B cell (primary cell): ENCODE data around the gene MAP3K2. TPM values are rescaled to one million over a fixed set of nuclear protein-coding genes. Genes with fewer than 3 reads are reported as not detected.

Source experiments
- ATAC-seq: fragments of 200-7000 bp; cut with Tn5 transposase; one replicate; pipeline ENCODE4 v1.10.0; 2021; ENCODE audit warnings: low read depth, mild to moderate bottlenecking, moderate number of reproducible peaks, moderate library complexity
- CTCF ChIA-PET: fragments of 350-600 bp; sonication (Branson Sonifier 250); formaldehyde crosslinking; loops from one replicate; lab custom pipeline; 2021; ENCODE audit warnings: antibody characterized with exemption, inconsistent platforms; lab: Charles Lee
- POLR2A ChIA-PET: fragments of 350-600 bp; sonication (Branson Sonifier 250); formaldehyde crosslinking; loops from one replicate; lab custom pipeline; 2021; ENCODE audit warnings: antibody characterized with exemption; lab: Charles Lee
- DNase-seq: peaks from one replicate; pipeline ENCODE4 v3.0.0; 2013
- H2AFZ ChIP-seq: 2 replicates; pipeline ENCODE4 v1.6.1; 2012; ENCODE audit warnings: mild to moderate bottlenecking, low read depth, low read length; ENCODE audit not compliant: insufficient read depth, poor library complexity, severe bottlenecking
- H3K27ac ChIP-seq, 2 donors: 1 replicate in 1 of 2; 2 replicates in 1 of 2; pipeline ENCODE4 v1.5.1; 2012 to 2013; ENCODE audit warnings: low read length in 2 of 2, mild to moderate bottlenecking in 2 of 2, moderate library complexity in 1 of 2
- H3K27me3 ChIP-seq, 4 experiments: fragments of 200-600 bp in 1 of 4; sonication (generic) in 1 of 4; replicated peaks in 1 of 4; 1 replicate in 2 of 4; 2 replicates in 2 of 4; pipeline versions ENCODE4 v1.6.1 to v1.7.0; 2013 to 2016; ENCODE audit warnings: low read length in 3 of 4, mild to moderate bottlenecking in 2 of 4, mixed read lengths in 1 of 4, moderate library complexity in 1 of 4; ENCODE audit not compliant: insufficient read depth in 4 of 4, control insufficient read depth in 3 of 4; ENCODE audit errors: control extremely low read depth in 1 of 4
- H3K36me3 ChIP-seq, 2 experiments: replicated peaks in 1 of 2; 1 replicate in 1 of 2; 2 replicates in 1 of 2; pipeline versions ENCODE4 v1.6.1 to v1.7.1; 2013; ENCODE audit warnings: low read length in 1 of 2; ENCODE audit not compliant: insufficient read depth in 2 of 2, control insufficient read depth in 1 of 2; ENCODE audit errors: control extremely low read depth in 1 of 2, extremely low read depth in 1 of 2
- H3K4me1 ChIP-seq, 2 donors: fragments of 200-600 bp in 1 of 2; sonication (generic) in 1 of 2; 1 replicate in 1 of 2; 2 replicates in 1 of 2; pipeline versions ENCODE4 v1.5.1 to v1.6.1; 2013 to 2017; ENCODE audit warnings: low read length in 2 of 2; ENCODE audit not compliant: control insufficient read depth in 2 of 2, insufficient read depth in 2 of 2
- H3K4me2 ChIP-seq: replicated peaks from 2 replicates; pipeline ENCODE3; 2012; ENCODE audit warnings: mild to moderate bottlenecking, low read depth, low read length; ENCODE audit not compliant: poor library complexity, severe bottlenecking
- H3K4me3 ChIP-seq, 5 experiments: fragments of 200-600 bp in 1 of 5; sonication (generic) in 1 of 5; 1 replicate in 3 of 5; 2 replicates in 2 of 5; pipeline versions ENCODE4 v1.5.1 to v1.7.0; 2011 to 2016; ENCODE audit warnings: low read length in 4 of 5, mild to moderate bottlenecking in 4 of 5, low read depth in 2 of 5, control low read depth in 1 of 5, moderate library complexity in 1 of 5; ENCODE audit not compliant: insufficient read depth in 1 of 5; ENCODE audit errors: control extremely low read depth in 1 of 5, extremely low read depth in 1 of 5
- H3K79me2 ChIP-seq: fragments of 200-600 bp; sonication (generic); one replicate; pipeline ENCODE4 v1.6.0; 2016; ENCODE audit warnings: low read length; ENCODE audit not compliant: control insufficient read depth, insufficient read depth
- H3K9ac ChIP-seq: fragments of 200-600 bp; sonication (generic); 2 replicates; pipeline ENCODE4 v1.6.1; 2017; ENCODE audit warnings: mild to moderate bottlenecking, low read length, moderate library complexity
- H3K9me3 ChIP-seq, 3 donors: one replicate each; pipeline versions ENCODE4 v1.6.1 to v1.7.1; 2013; ENCODE audit warnings: low read length in 2 of 3; ENCODE audit not compliant: control insufficient read depth in 2 of 3, insufficient read depth in 1 of 3; ENCODE audit errors: control extremely low read depth in 1 of 3
- H4K20me1 ChIP-seq: 2 replicates; pipeline ENCODE4 v1.6.0; 2012; ENCODE audit warnings: mild to moderate bottlenecking, low read length; ENCODE audit not compliant: insufficient read depth, control insufficient read depth, poor library complexity, severe bottlenecking
- H3K27ac Mint-ChIP-seq: one replicate; pipeline ENCODE4 v1.8.0; 2021; ENCODE audit warnings: mixed read lengths
- H3K27me3 Mint-ChIP-seq: one replicate; pipeline ENCODE4 v1.8.0; 2021; ENCODE audit warnings: mixed read lengths
- H3K4me1 Mint-ChIP-seq: one replicate; pipeline ENCODE4 v1.8.0; 2021; ENCODE audit warnings: mixed read lengths
- H3K4me3 Mint-ChIP-seq: one replicate; pipeline ENCODE4 v1.8.0; 2021; ENCODE audit warnings: mixed read lengths
- H3K9me3 Mint-ChIP-seq: one replicate; pipeline ENCODE4 v1.8.0; 2022; ENCODE audit warnings: mixed read lengths; ENCODE audit not compliant: insufficient read depth
- EZH2 ChIP-seq: IDR thresholded peaks from 2 replicates; pipeline ENCODE4 v1.6.1; 2012; ENCODE audit warnings: borderline replicate concordance, low read depth, mild to moderate bottlenecking, moderate library complexity, low read length; ENCODE audit not compliant: insufficient read depth, poor library complexity, severe bottlenecking
- WGBS: methylation state at CpG from one replicate; pipeline ENCODE4 v1.1.5; 2013; ENCODE audit warnings: missing lambda C conversion rate; ENCODE audit not compliant: insufficient coverage; 5-methylcytosine and 5-hydroxymethylcytosine counted together
- intact Hi-C: fragments of 100-400 bp; cut with micrococcal nuclease; formaldehyde crosslinking; loops from one replicate; pipeline ENCODE4 v1.10.0; 2022
- polyA plus RNA-seq: library from polyadenylated mRNA; depleted of rRNA; stranded (reverse); fragments of >200 nt; gene quantifications from 2 replicates; pipeline ENCODE4 v1.2.3, GENCODE V29; 2012
- total RNA-seq, 2 donors: library from RNA; stranded (reverse); fragments of 120-200 nt in 1 of 2; gene quantifications; 1 replicate in 1 of 2; 2 replicates in 1 of 2; pipeline versions ENCODE4 v1.2.3 to v1.2.4, GENCODE V29; 2013 to 2022
- TF ChIP-seq, protein P1 (sequence below): fragments of 200-600 bp; IDR thresholded peaks from one replicate; pipeline ENCODE4 v1.8.0; 2022; ENCODE audit warnings: antibody characterized with exemption, mild to moderate bottlenecking

The MAP3K2 gene
- total and polyA plus RNA-seq, 2 donors (not counting 1 experiment from before 2014, with no cell fraction given), result 9.9 to 118 TPM

DNA sequence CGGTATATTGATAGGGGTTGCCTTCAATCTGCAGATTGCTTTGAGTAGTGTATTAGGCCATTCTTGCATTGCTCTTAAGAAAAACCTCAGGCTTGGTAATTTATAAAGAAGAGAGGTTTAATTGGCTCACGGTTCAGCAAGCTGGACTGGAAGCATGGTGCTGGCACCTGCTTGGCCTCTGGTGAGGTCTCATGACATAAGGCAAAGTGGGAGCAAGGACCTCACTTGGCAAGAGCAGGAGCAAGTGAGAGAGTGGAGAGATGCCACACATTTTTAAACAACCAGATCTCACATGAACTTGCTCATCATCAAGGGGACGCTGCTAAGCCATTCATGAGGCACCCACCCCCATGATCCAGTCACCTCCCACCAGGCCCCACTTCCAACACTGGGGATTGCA, 4.9 kb downstream of the MAP3K2 start:
- no peak overlapping the region for H3K4me3 Mint-ChIP-seq
- intact Hi-C loops, result loop anchor here (5.0 to 10.0 kb wide), 2 partner anchors 36 to 298 kb away; no protein-coding TSS in a partner anchor
- H3K9me3 ChIP-seq, result no peaks in the 10 kb centered on the region
- no peak for ATAC-seq
- peaks cover 92% of the 10 kb centered on the region for H3K79me2 ChIP-seq
- 100% methylated on average over 3 of the region's 3 CpGs for WGBS
- TF ChIP-seq, protein P1, sequence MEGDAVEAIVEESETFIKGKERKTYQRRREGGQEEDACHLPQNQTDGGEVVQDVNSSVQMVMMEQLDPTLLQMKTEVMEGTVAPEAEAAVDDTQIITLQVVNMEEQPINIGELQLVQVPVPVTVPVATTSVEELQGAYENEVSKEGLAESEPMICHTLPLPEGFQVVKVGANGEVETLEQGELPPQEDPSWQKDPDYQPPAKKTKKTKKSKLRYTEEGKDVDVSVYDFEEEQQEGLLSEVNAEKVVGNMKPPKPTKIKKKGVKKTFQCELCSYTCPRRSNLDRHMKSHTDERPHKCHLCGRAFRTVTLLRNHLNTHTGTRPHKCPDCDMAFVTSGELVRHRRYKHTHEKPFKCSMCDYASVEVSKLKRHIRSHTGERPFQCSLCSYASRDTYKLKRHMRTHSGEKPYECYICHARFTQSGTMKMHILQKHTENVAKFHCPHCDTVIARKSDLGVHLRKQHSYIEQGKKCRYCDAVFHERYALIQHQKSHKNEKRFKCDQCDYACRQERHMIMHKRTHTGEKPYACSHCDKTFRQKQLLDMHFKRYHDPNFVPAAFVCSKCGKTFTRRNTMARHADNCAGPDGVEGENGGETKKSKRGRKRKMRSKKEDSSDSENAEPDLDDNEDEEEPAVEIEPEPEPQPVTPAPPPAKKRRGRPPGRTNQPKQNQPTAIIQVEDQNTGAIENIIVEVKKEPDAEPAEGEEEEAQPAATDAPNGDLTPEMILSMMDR, result no peak
- no peak for TF ChIP-seq EZH2
- H3K27ac Mint-ChIP-seq, result peak overlapping the region; percentile 37
- no peak overlapping the region for H3K9ac ChIP-seq
- no peak overlapping the region for H3K4me2 ChIP-seq
- peaks cover 78% of the 10 kb centered on the region for H4K20me1 ChIP-seq
- H3K27ac ChIP-seq, result no peak overlapping the region
- no peak overlapping the region for H3K4me3 ChIP-seq
- H2AFZ ChIP-seq, result no peak overlapping the region
- peaks cover 75% of the 10 kb centered on the region for H3K4me1 Mint-ChIP-seq
- H3K9me3 Mint-ChIP-seq, result no peaks in the 10 kb centered on the region
- no peaks in the 10 kb centered on the region for H3K27me3 Mint-ChIP-seq
- peaks cover 0 to 4% of the 10 kb centered on the region in 2 experiments for H3K36me3 ChIP-seq
- DNase-seq, result no peak
- peaks cover 19 to 41% of the 10 kb centered on the region in 2 donors for H3K4me1 ChIP-seq
- no peaks in the 10 kb centered on the region for H3K27me3 ChIP-seq
- ChIA-PET CTCF (no interaction called here), POLR2A (no interaction called here)

DNA sequence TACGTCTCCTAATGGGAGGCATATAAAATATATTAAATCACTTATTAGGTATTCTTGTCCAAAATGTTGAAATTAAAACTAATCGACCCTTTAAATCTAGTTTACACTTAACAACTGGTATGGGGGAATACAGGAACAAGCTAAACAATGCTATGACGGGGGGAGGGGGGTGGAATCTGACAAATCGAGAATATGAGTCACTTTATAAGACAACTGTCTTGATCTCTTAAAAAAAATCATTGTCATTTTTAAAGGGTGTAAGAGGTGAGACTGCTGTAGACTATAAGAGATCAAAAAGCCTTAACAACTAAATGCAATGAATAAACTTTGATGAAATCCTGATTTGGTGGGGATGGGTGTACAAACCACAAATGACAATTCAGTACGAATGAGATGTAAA, 6.0 kb downstream of the MAP3K2 start:
- no peak overlapping the region for H3K4me2 ChIP-seq
- no peak for TF ChIP-seq EZH2
- intact Hi-C loops, result loop anchor here (5.0 to 10.0 kb wide), 2 partner anchors 34 to 297 kb away; no protein-coding TSS in a partner anchor
- DNase-seq, result no peak
- peaks cover 17 to 43% of the 10 kb centered on the region in 2 donors for H3K4me1 ChIP-seq
- H3K36me3 ChIP-seq, result peaks cover 0 to 4% of the 10 kb centered on the region in 2 experiments
- no peaks in the 10 kb centered on the region for H3K27me3 Mint-ChIP-seq
- no peak for ATAC-seq
- no peak overlapping the region for H3K4me3 Mint-ChIP-seq
- no CpG with 5 or more reads among the region's 5 CpGs for WGBS
- H3K4me1 Mint-ChIP-seq, result peaks cover 73% of the 10 kb centered on the region
- CTCF ChIA-PET, result interaction anchor here (0.8 to 0.9 kb wide), 2 partner anchors 11 to 24 kb away, joined by 3 to 4 read pairs; no protein-coding TSS in a partner anchor
- no peak overlapping the region for H3K4me3 ChIP-seq
- H3K27me3 ChIP-seq, result no peaks in the 10 kb centered on the region
- no peak overlapping the region for H3K9ac ChIP-seq
- H4K20me1 ChIP-seq, result peaks cover 82% of the 10 kb centered on the region
- no peaks in the 10 kb centered on the region for H3K9me3 Mint-ChIP-seq
- no peak overlapping the region for H2AFZ ChIP-seq
- no peak overlapping the region for H3K27ac Mint-ChIP-seq
- H3K27ac ChIP-seq, result no peak overlapping the region
- peaks cover 99% of the 10 kb centered on the region for H3K79me2 ChIP-seq
- H3K9me3 ChIP-seq, result peaks cover 0 to 2% (median 0%) of the 10 kb centered on the region in 3 donors
- POLR2A ChIA-PET, result no interaction called here
